SK-N-SH treated with all-trans-retinoic acid at 6 μM for 48 hours (cell line): ENCODE measurements around the gene FIBCD1.

Source experiments
- ATAC-seq: fragments of 200-7000 bp; cut with Tn5 transposase; 3 replicates; pipeline ENCODE4 v1.9.1; 2020; ENCODE audit warnings: mild to moderate bottlenecking, moderate library complexity
- ARNTL ChIP-seq: fragments of 450-650 bp; formaldehyde crosslinking; IDR thresholded peaks from 2 replicates; pipeline ENCODE4 v1.5.0; 2020; ENCODE audit warnings: low read depth, mild to moderate bottlenecking, moderate library complexity, borderline replicate concordance
- BACH2 ChIP-seq: fragments of 250-450 bp; sonication (Bioruptor Pico); IDR thresholded peaks from 2 replicates; pipeline ENCODE4 v1.9.0; 2021; ENCODE audit warnings: mild to moderate bottlenecking, borderline replicate concordance
- CREB5 ChIP-seq: fragments of 250-450 bp; sonication (Bioruptor Pico); IDR thresholded peaks from 2 replicates; pipeline ENCODE4 v1.5.1; 2020; ENCODE audit warnings: low read depth, mild to moderate bottlenecking, moderate library complexity
- CSDC2 ChIP-seq: fragments of 250-450 bp; sonication (Bioruptor Pico); IDR thresholded peaks from 2 replicates; pipeline ENCODE4 v1.5.0; 2020; ENCODE audit warnings: mild to moderate bottlenecking, moderate library complexity
- CSRNP3 ChIP-seq: fragments of 250-450 bp; sonication (Bioruptor Pico); IDR thresholded peaks from 2 replicates; pipeline ENCODE4 v1.5.1; 2021; ENCODE audit warnings: mild to moderate bottlenecking, moderate library complexity
- ESRRG ChIP-seq: fragments of 250-450 bp; sonication (Bioruptor Pico); IDR thresholded peaks from 2 replicates; pipeline ENCODE4 v1.6.1; 2021; ENCODE audit warnings: mild to moderate bottlenecking
- ISL1 ChIP-seq: fragments of 250-450 bp; sonication (Bioruptor Pico); IDR thresholded peaks from 2 replicates; pipeline ENCODE4 v2.1.2; 2022; ENCODE audit warnings: mild to moderate bottlenecking, moderate library complexity
- OSR1 ChIP-seq: fragments of 250-450 bp; sonication (Bioruptor Pico); IDR thresholded peaks from 2 replicates; pipeline ENCODE4 v1.8.0; 2022; ENCODE audit warnings: moderate library complexity, mild to moderate bottlenecking, inconsistent platforms
- PATZ1 ChIP-seq: fragments of 250-450 bp; sonication (Bioruptor Pico); IDR thresholded peaks from 2 replicates; pipeline ENCODE4 v1.8.0; 2020; ENCODE audit warnings: mild to moderate bottlenecking, moderate library complexity, borderline replicate concordance
- POU6F1 ChIP-seq: fragments of 250-450 bp; sonication (Bioruptor Pico); IDR thresholded peaks from 2 replicates; pipeline ENCODE4 v1.8.0; 2021; ENCODE audit warnings: low read depth, mild to moderate bottlenecking, moderate library complexity, borderline replicate concordance
- PPARA ChIP-seq: fragments of 250-450 bp; sonication (Bioruptor Pico); IDR thresholded peaks from 2 replicates; pipeline ENCODE4 v1.5.0; 2020; ENCODE audit warnings: mild to moderate bottlenecking, borderline replicate concordance
- RARB ChIP-seq: fragments of 250-450 bp; sonication (Bioruptor Pico); IDR thresholded peaks from 2 replicates; pipeline ENCODE4 v1.8.0; 2021; ENCODE audit warnings: mild to moderate bottlenecking, moderate library complexity
- SNAI2 ChIP-seq: fragments of 250-450 bp; sonication (Bioruptor Pico); IDR thresholded peaks from 2 replicates; pipeline ENCODE4 v1.5.0; 2020; ENCODE audit warnings: mild to moderate bottlenecking, moderate library complexity
- TCF4 ChIP-seq: fragments of 250-450 bp; sonication (Bioruptor Pico); IDR thresholded peaks from 2 replicates; pipeline ENCODE4 v1.8.0; 2021; ENCODE audit warnings: mild to moderate bottlenecking, moderate library complexity, borderline replicate concordance
- TSHZ2 ChIP-seq: fragments of 250-450 bp; sonication (Bioruptor Pico); IDR thresholded peaks from 2 replicates; pipeline ENCODE4 v1.5.0; 2020; ENCODE audit warnings: mild to moderate bottlenecking, moderate library complexity
- ZC3H10 ChIP-seq: fragments of 250-450 bp; sonication (Bioruptor Pico); IDR thresholded peaks from 2 replicates; pipeline ENCODE4 v1.5.1; 2021; ENCODE audit warnings: mild to moderate bottlenecking, moderate library complexity
- ZFP30 ChIP-seq: fragments of 450-650 bp; formaldehyde crosslinking; IDR thresholded peaks from 2 replicates; pipeline ENCODE4 v1.5.0; 2022; ENCODE audit warnings: mild to moderate bottlenecking, moderate library complexity
- ZNF565 ChIP-seq: fragments of 450-650 bp; formaldehyde crosslinking; conservative IDR thresholded peaks from 2 replicates; pipeline ENCODE4 v1.5.0; 2020; ENCODE audit warnings: low read depth, mild to moderate bottlenecking, moderate library complexity
- ZNF70 ChIP-seq: fragments of 450-650 bp; formaldehyde crosslinking; IDR thresholded peaks from 2 replicates; pipeline ENCODE4 v1.5.0; 2020; ENCODE audit warnings: mild to moderate bottlenecking, moderate library complexity
- ZNF8 ChIP-seq: fragments of 450-650 bp; formaldehyde crosslinking; IDR thresholded peaks from 2 replicates; pipeline ENCODE4 v1.5.0; 2020; ENCODE audit warnings: mild to moderate bottlenecking, moderate library complexity

FIBCD1 gene

GRCh38 chr9:130945173-130945572 is 6.1 kb upstream of the FIBCD1 start (continued):
- no peak for TF ChIP-seq CSRNP3
- no peak for TF ChIP-seq RARB (CRISPR knock-in tag)
- no peak for TF ChIP-seq OSR1 (CRISPR knock-in tag)
- no peak for TF ChIP-seq CREB5

- no peak for ATAC-seq
Measured at GRCh38 chr9:130944510-130945058, 5.5 kb upstream of the FIBCD1 start.

More at GRCh38 chr9:130944510-130945058, 5.5 kb upstream of the FIBCD1 start:
- TF ChIP-seq ZNF70 (CRISPR knock-in tag) (no peak), TSHZ2 (CRISPR knock-in tag) (no peak), CSDC2 (CRISPR knock-in tag) (no peak), TCF4 (CRISPR knock-in tag) (no peak), ZFP30 (no peak), CREB5 (no peak), SNAI2 (CRISPR knock-in tag) (no peak), OSR1 (CRISPR knock-in tag) (no peak), ZNF8 (CRISPR knock-in tag) (no peak), ESRRG (no peak), ZNF565 (no peak), BACH2 (CRISPR knock-in tag) (no peak), CSRNP3 (no peak), ARNTL (CRISPR knock-in tag) (no peak), POU6F1 (CRISPR knock-in tag) (no peak), PATZ1 (CRISPR knock-in tag) (no peak), PPARA (no peak), ZC3H10 (CRISPR knock-in tag) (no peak), ISL1 (CRISPR knock-in tag) (no peak)
- TF ChIP-seq, all 23 proteins: peak for 0
